Mesothelial cell of epicardium (in vitro differentiated cells): ENCODE measurements around the gene AGAP3. TPM values are rescaled to one million over a fixed set of nuclear protein-coding genes. Genes with fewer than 3 reads are reported as not detected.
A peak's percentile ranks its signal among the peaks of the same experiment; 100 is the strongest.

Source experiments
- DNase-seq, 2 experiments: peaks; one replicate each; pipeline ENCODE4 v3.0.0; 2021; ENCODE audit warnings: low spot score in 2 of 2; ENCODE audit not compliant: unreplicated experiment in 2 of 2
- H3K27ac Mint-ChIP-seq: 2 replicates; pipeline ENCODE4 v1.8.0; 2021; ENCODE audit warnings: mixed read lengths
- H3K27me3 Mint-ChIP-seq: 2 replicates; pipeline ENCODE4 v1.8.0; 2021; ENCODE audit warnings: low read depth, mixed read lengths
- H3K36me3 Mint-ChIP-seq: 2 replicates; pipeline ENCODE4 v1.8.0; 2021; ENCODE audit warnings: mixed read lengths
- H3K4me1 Mint-ChIP-seq: 2 replicates; pipeline ENCODE4 v1.8.0; 2021; ENCODE audit warnings: mixed read lengths
- H3K4me3 Mint-ChIP-seq: 2 replicates; pipeline ENCODE4 v1.8.0; 2021; ENCODE audit warnings: mild to moderate bottlenecking, moderate library complexity, mixed read lengths
- H3K9me3 Mint-ChIP-seq: 2 replicates; pipeline ENCODE4 v1.8.0; 2021; ENCODE audit warnings: mixed read lengths
- CTCF ChIP-seq: fragments of 200-600 bp; sonication (generic); IDR thresholded peaks from one replicate; pipeline ENCODE4 v1.5.0; 2021; ENCODE audit warnings: antibody characterized with exemption; ENCODE audit not compliant: unreplicated experiment
- total RNA-seq: library from RNA; stranded (reverse); gene quantifications from 3 replicates; pipeline ENCODE4 v1.2.1, GENCODE V29; 2021

AGAP3 gene
- total RNA-seq, 1 donor from 2014 or later, result 134 TPM

GRCh38 chr7:151110941-151111645, 24.8 kb downstream of the AGAP3 start:
- peak in 1 of 2 experiments; percentile 83 for DNase-seq
- H3K4me1 Mint-ChIP-seq, result peaks cover 26% of the 10 kb centered on the region
- no peaks in the 10 kb centered on the region for H3K9me3 Mint-ChIP-seq
- H3K4me3 Mint-ChIP-seq, result no peak overlapping the region
- no peak overlapping the region for H3K27ac Mint-ChIP-seq
- no peaks in the 10 kb centered on the region for H3K36me3 Mint-ChIP-seq
- no peaks in the 10 kb centered on the region for H3K27me3 Mint-ChIP-seq
- peak; percentile 85 for TF ChIP-seq CTCF

GRCh38 chr7:151113344-151114150, 27.3 kb downstream of the AGAP3 start:
- H3K36me3 Mint-ChIP-seq, result peaks cover under 1% of the 10 kb centered on the region
- peak in 1 of 2 experiments; percentile 49 for DNase-seq
- TF ChIP-seq CTCF, result no peak
- H3K27ac Mint-ChIP-seq, result peak overlapping the region; percentile 95
- peaks cover 28% of the 10 kb centered on the region for H3K4me1 Mint-ChIP-seq
- H3K27me3 Mint-ChIP-seq, result no peaks in the 10 kb centered on the region
- H3K4me3 Mint-ChIP-seq, result peak overlapping the region; percentile 63
- no peaks in the 10 kb centered on the region for H3K9me3 Mint-ChIP-seq

GRCh38 chr7:151114151-151115090, 28.1 kb downstream of the AGAP3 start:
- TF ChIP-seq CTCF, result no peak
- DNase-seq, result peak in 1 of 2 experiments; percentile 76
- Mint-ChIP-seq H3K4me3 (peak overlapping the region; percentile 63), H3K4me1 (peaks cover 28% of the 10 kb centered on the region), H3K36me3 (peaks cover 7% of the 10 kb centered on the region), H3K9me3 (no peaks in the 10 kb centered on the region), H3K27ac (peak overlapping the region; percentile 95), H3K27me3 (no peaks in the 10 kb centered on the region)

GRCh38 chr7:151115121-151115835, 29.0 kb downstream of the AGAP3 start:
- H3K27me3 Mint-ChIP-seq, result no peaks in the 10 kb centered on the region
- DNase-seq, result peak in 1 of 2 experiments; percentile 59
- H3K4me3 Mint-ChIP-seq, result peak overlapping the region; percentile 78
- peak overlapping the region; percentile 83 for H3K27ac Mint-ChIP-seq
- no peaks in the 10 kb centered on the region for H3K9me3 Mint-ChIP-seq
- peaks cover 8% of the 10 kb centered on the region for H3K36me3 Mint-ChIP-seq
- TF ChIP-seq CTCF, result no peak
- peaks cover 28% of the 10 kb centered on the region for H3K4me1 Mint-ChIP-seq
